ENCODE data around the gene TIPARP.

DNA sequence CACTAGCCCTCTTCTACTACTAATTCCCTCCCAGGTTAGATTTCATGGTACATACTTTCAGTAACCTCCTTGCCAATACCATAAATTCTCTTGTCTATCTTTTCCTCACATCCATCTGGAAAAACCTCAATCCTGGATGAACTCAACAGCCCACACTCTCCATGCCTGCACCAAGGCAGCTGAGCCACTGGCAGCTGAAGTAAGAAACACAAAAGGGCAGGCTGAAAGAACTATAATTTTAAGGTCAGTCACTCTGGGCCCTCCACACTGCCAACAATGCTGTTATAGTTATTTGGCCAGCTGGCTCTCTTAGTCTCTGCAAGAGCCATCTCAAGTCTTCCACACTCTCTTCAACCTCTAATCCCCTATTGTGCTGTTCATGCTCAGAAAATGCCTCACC lies 15.1 kb upstream of the TIPARP start:
- TF ChIP-seq, protein P1, sequence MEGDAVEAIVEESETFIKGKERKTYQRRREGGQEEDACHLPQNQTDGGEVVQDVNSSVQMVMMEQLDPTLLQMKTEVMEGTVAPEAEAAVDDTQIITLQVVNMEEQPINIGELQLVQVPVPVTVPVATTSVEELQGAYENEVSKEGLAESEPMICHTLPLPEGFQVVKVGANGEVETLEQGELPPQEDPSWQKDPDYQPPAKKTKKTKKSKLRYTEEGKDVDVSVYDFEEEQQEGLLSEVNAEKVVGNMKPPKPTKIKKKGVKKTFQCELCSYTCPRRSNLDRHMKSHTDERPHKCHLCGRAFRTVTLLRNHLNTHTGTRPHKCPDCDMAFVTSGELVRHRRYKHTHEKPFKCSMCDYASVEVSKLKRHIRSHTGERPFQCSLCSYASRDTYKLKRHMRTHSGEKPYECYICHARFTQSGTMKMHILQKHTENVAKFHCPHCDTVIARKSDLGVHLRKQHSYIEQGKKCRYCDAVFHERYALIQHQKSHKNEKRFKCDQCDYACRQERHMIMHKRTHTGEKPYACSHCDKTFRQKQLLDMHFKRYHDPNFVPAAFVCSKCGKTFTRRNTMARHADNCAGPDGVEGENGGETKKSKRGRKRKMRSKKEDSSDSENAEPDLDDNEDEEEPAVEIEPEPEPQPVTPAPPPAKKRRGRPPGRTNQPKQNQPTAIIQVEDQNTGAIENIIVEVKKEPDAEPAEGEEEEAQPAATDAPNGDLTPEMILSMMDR (IDR thresholded peaks at IDR 0.05): no peak
- TF ChIP-seq POLR2A (IDR thresholded peaks at IDR 0.05): no peak

All from gastroesophageal sphincter (tissue), 3 donors.